ENCODE results near the gene LPCAT1.

LPCAT1 gene

GRCh38 chr5:1532384-1532783 is 8.6 kb upstream of the LPCAT1 start:
- DNase-seq (ENCODE audit: low read depth in 2 of 2): no peak
- no peak for TF ChIP-seq CTCF (IDR thresholded peaks at IDR 0.05; ENCODE audit: low read depth, low read length)
- no peak overlapping the region for H3K4me3 ChIP-seq (replicated peaks in 1 of 2; ENCODE audit: low read depth in 2 of 2, low read length in 2 of 2)

DNA sequence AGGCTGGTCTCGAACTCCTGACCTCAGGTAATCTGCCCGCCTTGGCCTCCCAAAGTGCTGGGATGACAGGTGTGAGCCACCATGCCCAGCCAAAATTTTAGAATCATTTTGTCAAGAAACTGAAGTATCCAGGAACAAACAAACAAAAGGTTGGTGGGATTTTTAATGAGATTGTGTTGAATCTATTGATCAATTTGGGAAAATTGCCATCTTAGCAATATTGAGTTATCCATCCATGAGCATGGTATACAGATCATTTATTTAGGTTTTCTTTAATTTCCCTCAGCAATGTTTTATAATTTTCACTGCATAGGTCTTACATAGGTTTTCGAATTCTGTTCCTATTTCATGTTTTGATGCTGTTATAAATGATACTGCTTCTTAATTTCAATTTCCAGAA is 5.7 kb upstream of the LPCAT1 start:
- H3K4me3 ChIP-seq (replicated peaks in 1 of 2; ENCODE audit: low read depth in 2 of 2, low read length in 2 of 2): no peak overlapping the region
- TF ChIP-seq CTCF (IDR thresholded peaks at IDR 0.05; ENCODE audit: low read depth, low read length): no peak

GRCh38 chr5:1527533-1528205 is 3.9 kb upstream of the LPCAT1 start:
- H3K4me3 ChIP-seq (replicated peaks in 1 of 2; ENCODE audit: low read depth in 2 of 2, low read length in 2 of 2): no peak overlapping the region
- DNase-seq (ENCODE audit: low read depth in 2 of 2): no peak
- TF ChIP-seq CTCF (IDR thresholded peaks at IDR 0.05; ENCODE audit: low read depth, low read length): no peak

More for the DNA sequence above, 5.7 kb upstream of the LPCAT1 start:
- no peak for DNase-seq (ENCODE audit: low read depth in 2 of 2)

DNA sequence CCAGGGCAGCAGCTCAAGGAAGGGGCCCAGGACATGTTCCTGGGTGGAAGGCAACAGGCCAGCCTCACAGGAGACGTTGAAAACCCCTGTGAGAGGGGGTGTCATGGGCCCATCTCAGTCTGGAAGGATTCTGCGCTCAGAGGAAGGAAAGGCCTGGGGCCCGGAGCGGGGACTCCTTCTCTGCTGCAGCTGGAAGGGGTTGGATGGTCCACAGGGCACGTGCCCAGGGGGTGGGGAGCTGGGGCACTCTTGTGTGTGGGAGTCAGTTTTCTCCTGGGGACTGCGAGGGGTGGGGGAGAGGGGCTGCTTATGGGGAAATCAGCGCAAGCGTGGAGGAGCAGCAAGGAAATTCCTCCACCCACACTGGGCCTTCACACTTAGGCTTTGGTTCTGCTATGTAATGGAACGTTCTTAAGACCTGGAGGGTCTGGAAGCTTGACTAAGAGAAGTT is 2.9 kb upstream of the LPCAT1 start:
- no peak overlapping the region for H3K4me3 ChIP-seq (replicated peaks in 1 of 2; ENCODE audit: low read depth in 2 of 2, low read length in 2 of 2)
- no peak for TF ChIP-seq CTCF (IDR thresholded peaks at IDR 0.05; ENCODE audit: low read depth, low read length)
- DNase-seq (ENCODE audit: low read depth in 2 of 2): no peak

GRCh38 chr5:1526190-1526631 is 2.5 kb upstream of the LPCAT1 start:
- no peak for DNase-seq (ENCODE audit: low read depth in 2 of 2)
- no peak for TF ChIP-seq CTCF (IDR thresholded peaks at IDR 0.05; ENCODE audit: low read depth, low read length)
- no peak overlapping the region for H3K4me3 ChIP-seq (replicated peaks in 1 of 2; ENCODE audit: low read depth in 2 of 2, low read length in 2 of 2)

DNA sequence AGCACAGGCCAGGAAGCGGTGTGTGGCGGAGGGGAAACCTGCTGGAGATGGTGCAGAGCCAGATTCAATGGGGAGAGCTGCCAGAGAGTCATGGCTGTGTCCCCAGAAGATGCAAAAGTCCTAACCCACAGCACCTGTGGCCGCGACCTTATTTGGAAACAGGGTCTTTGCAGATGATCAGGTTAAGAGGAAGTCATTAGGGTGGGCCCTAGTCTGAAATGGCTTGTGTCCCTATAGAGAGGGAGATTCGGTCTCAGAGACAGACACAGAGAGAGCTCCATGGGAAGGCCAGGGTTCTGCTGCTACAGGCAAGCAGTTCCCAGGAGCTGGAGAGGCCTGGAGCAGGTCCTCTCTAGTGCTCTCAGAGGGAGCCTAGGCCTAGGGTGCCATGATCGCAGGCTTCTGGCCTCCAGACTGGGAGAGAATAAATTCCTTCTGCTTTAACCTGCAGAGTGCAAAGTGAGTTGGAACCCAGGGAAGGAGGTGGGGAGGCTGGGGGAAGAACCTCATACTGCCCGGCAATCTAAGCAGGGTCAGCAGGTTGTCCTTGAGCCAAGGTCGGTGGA is 1.9 kb upstream of the LPCAT1 start:
- TF ChIP-seq CTCF (IDR thresholded peaks at IDR 0.05; ENCODE audit: low read depth, low read length): no peak
- H3K4me3 ChIP-seq (replicated peaks in 1 of 2; ENCODE audit: low read depth in 2 of 2, low read length in 2 of 2): no peak overlapping the region
- no peak for DNase-seq (ENCODE audit: low read depth in 2 of 2)
